HepG2 (cell line): Measurements from ENCODE around the gene FAM177B. TPM values are rescaled to one million over a fixed set of nuclear protein-coding genes. Genes with fewer than 3 reads are reported as not detected.

Experiments
- HCFC1 ChIP-seq: fragments of 150-350 bp; IDR thresholded peaks from 2 replicates; pipeline ENCODE4 v1.6.1; 2014; ENCODE audit warnings: low read depth, low read length
- HNRNPL ChIP-seq: fragments of 200-400 bp; formaldehyde crosslinking; IDR thresholded peaks from 2 replicates; pipeline ENCODE4 v1.6.1; 2017; ENCODE audit warnings: mild to moderate bottlenecking, low read depth, low read length
- KLF12 ChIP-seq: sonication (generic); formaldehyde crosslinking; IDR thresholded peaks from 2 replicates; pipeline ENCODE4 v1.4.0; 2020; ENCODE audit warnings: missing genetic modification reagents, borderline replicate concordance
- KLF9 ChIP-seq: IDR thresholded peaks from 2 replicates; pipeline ENCODE4 v1.6.1; 2016; ENCODE audit warnings: low read depth
- KMT2A ChIP-seq: sonication (generic); formaldehyde crosslinking; IDR thresholded peaks from 2 replicates; pipeline ENCODE4 v1.4.0; 2020; ENCODE audit warnings: missing genetic modification reagents
- MAX ChIP-seq: IDR thresholded peaks from 2 replicates; pipeline ENCODE4 v1.6.1; 2012; ENCODE audit warnings: inconsistent platforms
- PHF5A ChIP-seq: IDR thresholded peaks from one replicate; pipeline ENCODE4 v1.6.1; 2018; ENCODE audit warnings: low read depth, missing genetic modification reagents; ENCODE audit not compliant: unreplicated experiment
- PLSCR1 ChIP-seq: sonication (generic); formaldehyde crosslinking; IDR thresholded peaks from 2 replicates; pipeline ENCODE4 v1.5.0; 2020; ENCODE audit warnings: missing genetic modification reagents, mild to moderate bottlenecking, borderline replicate concordance
- REXO4 ChIP-seq: sonication (generic); formaldehyde crosslinking; IDR thresholded peaks from 2 replicates; pipeline ENCODE4 v1.8.0; 2022; ENCODE audit warnings: missing genetic modification reagents, mild to moderate bottlenecking, borderline replicate concordance
- RORA ChIP-seq: sonication (generic); formaldehyde crosslinking; IDR thresholded peaks from 2 replicates; pipeline ENCODE4 v1.5.0; 2020; ENCODE audit warnings: mild to moderate bottlenecking, missing genetic modification reagents, moderate library complexity
- SAP130 ChIP-seq: IDR thresholded peaks from 2 replicates; pipeline ENCODE4 v1.6.1; 2016; ENCODE audit warnings: low read depth
- SRF ChIP-seq: IDR thresholded peaks from 2 replicates; pipeline ENCODE4 v1.6.1; 2011; ENCODE audit warnings: mild to moderate bottlenecking, low read depth, low read length, moderate library complexity
- U2AF2 ChIP-seq: fragments of 200-400 bp; formaldehyde crosslinking; IDR thresholded peaks from 2 replicates; pipeline ENCODE4 v1.6.1; 2017; ENCODE audit warnings: low read depth, mild to moderate bottlenecking, low read length
- ZBTB21 ChIP-seq: sonication (generic); formaldehyde crosslinking; IDR thresholded peaks from 2 replicates; pipeline ENCODE4 v1.4.0; 2020; ENCODE audit warnings: missing genetic modification reagents
- ZNF281 ChIP-seq: sonication (generic); formaldehyde crosslinking; IDR thresholded peaks from 2 replicates; pipeline ENCODE4 v1.4.0; 2020; ENCODE audit warnings: missing genetic modification reagents, borderline replicate concordance
- ZNF574 ChIP-seq: sonication (generic); formaldehyde crosslinking; IDR thresholded peaks from 2 replicates; pipeline ENCODE4 v1.4.0; 2020; ENCODE audit warnings: missing genetic modification reagents
- ZNF784 ChIP-seq: sonication (generic); formaldehyde crosslinking; IDR thresholded peaks from 2 replicates; pipeline ENCODE4 v1.5.1; 2020; ENCODE audit warnings: missing genetic modification reagents, mild to moderate bottlenecking, borderline replicate concordance
- polyA plus RNA-seq, 8 experiments: library from polyadenylated mRNA; depleted of rRNA in 3 of 8; stranded (reverse) in 7 of 8; unstranded in 1 of 8; fragments of >200 nt; fragmentation: Illumina TruSeq in 4 of 8; extraction: Trizol in 4 of 8; gene quantifications; 2 replicates each; pipeline versions ENCODE4 v1.2.1 to v1.2.3, GENCODE V29; 2011 to 2016; ENCODE audit warnings: low read depth in 4 of 8, missing spikeins in 1 of 8, mixed read lengths in 1 of 8; ENCODE audit not compliant: insufficient read depth in 1 of 8
- total RNA-seq, 5 experiments: library from RNA; depleted of rRNA; stranded (reverse); fragments of >200 nt; fragmentation: Illumina TruSeq; extraction: Trizol; gene quantifications; 2 replicates each; pipeline ENCODE4 v1.2.3, GENCODE V29; 2016; ENCODE audit warnings: low read depth in 1 of 5
- TF ChIP-seq, protein P1 (sequence below): sonication (generic); formaldehyde crosslinking; IDR thresholded peaks from 2 replicates; pipeline ENCODE4 v1.5.0; 2020; ENCODE audit warnings: missing genetic modification reagents

FAM177B gene
- total and polyA plus RNA-seq, 2 of the 13 experiments (the other 11 are each of a cell fraction or from before 2014, with no cell fraction given): 0.05 TPM; not detected in 1

DNA sequence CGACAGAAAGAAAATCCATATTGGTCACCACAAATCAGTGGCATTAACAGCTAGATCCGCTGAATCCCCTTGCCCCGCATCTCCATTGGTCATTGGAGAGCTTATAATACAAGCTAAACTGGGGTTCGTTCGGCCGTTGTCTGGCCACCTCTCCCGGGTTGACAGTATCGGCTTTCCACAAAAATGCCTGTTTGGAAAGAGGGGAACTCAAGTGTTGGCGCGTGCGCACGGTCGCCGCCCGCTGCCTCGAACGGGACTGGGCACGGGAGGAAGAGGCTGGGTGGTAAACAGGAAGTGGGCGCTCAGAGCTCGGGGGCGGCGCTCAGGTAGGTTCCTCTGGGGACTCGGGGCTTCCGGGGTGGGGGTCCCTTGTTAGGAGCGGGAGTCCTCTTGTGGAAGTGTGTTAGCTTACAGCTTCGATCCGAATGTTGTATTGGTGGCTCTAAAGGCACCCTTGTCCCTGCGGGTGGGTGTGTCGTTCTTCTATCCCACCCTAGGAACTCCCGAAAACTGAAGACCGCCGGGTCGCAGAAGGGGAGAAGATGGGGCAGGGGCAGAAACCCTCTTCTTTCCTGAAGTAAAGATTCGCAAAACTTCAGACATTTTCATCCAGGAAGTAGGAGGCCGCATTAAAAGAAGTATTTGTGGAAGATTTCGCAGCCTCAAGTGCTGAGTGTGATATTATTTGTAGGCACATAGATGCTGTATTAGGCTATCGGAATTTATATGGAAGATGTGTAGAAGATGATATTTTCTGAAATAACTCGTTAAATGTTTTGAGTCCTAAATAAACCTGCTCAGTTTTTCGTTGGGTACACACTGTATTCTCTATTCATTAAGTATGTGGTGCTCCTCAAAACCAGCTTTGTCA, 23.7 kb upstream of the FAM177B start (continued):
- no peak for TF ChIP-seq PLSCR1 (CRISPR knock-in tag)
- TF ChIP-seq RORA (CRISPR knock-in tag): no peak
- TF ChIP-seq SRF: peak; percentile 93
- no peak for TF ChIP-seq ZNF281 (CRISPR knock-in tag)
- no peak for TF ChIP-seq PHF5A (CRISPR knock-in tag)
- peak; percentile 60 for TF ChIP-seq HCFC1
- no peak for TF ChIP-seq U2AF2
- TF ChIP-seq KMT2A (CRISPR knock-in tag): no peak; the same call in 1 of the 2 replicates
- TF ChIP-seq KLF9 (CRISPR knock-in tag): peak; percentile 51; the same call in 1 of the 2 replicates
- TF ChIP-seq REXO4 (CRISPR knock-in tag): no peak
- TF ChIP-seq HNRNPL: 0 out of 2 replicates have a peak, but pooled peaks have one; percentile 51
- TF ChIP-seq, protein P1, sequence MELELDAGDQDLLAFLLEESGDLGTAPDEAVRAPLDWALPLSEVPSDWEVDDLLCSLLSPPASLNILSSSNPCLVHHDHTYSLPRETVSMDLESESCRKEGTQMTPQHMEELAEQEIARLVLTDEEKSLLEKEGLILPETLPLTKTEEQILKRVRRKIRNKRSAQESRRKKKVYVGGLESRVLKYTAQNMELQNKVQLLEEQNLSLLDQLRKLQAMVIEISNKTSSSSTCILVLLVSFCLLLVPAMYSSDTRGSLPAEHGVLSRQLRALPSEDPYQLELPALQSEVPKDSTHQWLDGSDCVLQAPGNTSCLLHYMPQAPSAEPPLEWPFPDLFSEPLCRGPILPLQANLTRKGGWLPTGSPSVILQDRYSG (CRISPR knock-in tag): no peak
- TF ChIP-seq MAX: peak; percentile 55
- peak; percentile 87 for TF ChIP-seq SAP130 (CRISPR knock-in tag)
- TF ChIP-seq ZNF574: peak; percentile 56; the same call in 1 of the 2 replicates
- TF ChIP-seq ZNF784 (CRISPR knock-in tag): peak; percentile 67; the same call in 1 of the 2 replicates
- no peak for TF ChIP-seq KLF12 (CRISPR knock-in tag)
- no peak for TF ChIP-seq ZBTB21 (CRISPR knock-in tag)
